ENCODE measurements around the gene CBFA2T3. TPM values are rescaled to one million over a fixed set of nuclear protein-coding genes. Genes with fewer than 3 reads are reported as not detected.

The CBFA2T3 gene
- total RNA-seq, 4 donors from 2014 or later, result 3.5 to 35.5 (median 6.8) TPM

DNA sequence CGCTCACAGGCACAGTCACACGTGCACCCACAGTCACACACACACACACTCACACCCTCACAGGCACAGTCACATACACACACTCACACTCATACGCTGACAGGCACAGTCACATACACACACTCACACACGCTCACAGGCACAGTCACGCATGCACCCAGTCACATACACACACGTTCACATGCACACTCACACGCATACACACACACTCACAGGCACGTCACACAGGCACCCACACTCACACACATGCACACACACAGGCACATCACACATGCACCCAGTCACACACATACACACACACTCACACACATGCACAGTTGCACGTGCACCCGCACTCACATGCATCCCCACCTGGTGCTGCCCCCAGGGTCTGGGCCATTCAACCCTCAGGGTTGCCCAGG, 46.1 kb upstream of the CBFA2T3 start:
- Histone ChIP-seq H3K4me1 (no peaks in the 10 kb centered on the region), H3K27me3 (no peaks in the 10 kb centered on the region), H3K9me3 (peaks cover 0 to 5% (median 0%) of the 10 kb centered on the region in 4 donors), H3K4me3 (no peak overlapping the region), H3K36me3 (no peaks in the 10 kb centered on the region), H3K27ac (no peak overlapping the region)
- TF ChIP-seq POLR2A (IDR thresholded peaks at IDR 0.05), result no peak
- DNase-seq, result no peak

DNA sequence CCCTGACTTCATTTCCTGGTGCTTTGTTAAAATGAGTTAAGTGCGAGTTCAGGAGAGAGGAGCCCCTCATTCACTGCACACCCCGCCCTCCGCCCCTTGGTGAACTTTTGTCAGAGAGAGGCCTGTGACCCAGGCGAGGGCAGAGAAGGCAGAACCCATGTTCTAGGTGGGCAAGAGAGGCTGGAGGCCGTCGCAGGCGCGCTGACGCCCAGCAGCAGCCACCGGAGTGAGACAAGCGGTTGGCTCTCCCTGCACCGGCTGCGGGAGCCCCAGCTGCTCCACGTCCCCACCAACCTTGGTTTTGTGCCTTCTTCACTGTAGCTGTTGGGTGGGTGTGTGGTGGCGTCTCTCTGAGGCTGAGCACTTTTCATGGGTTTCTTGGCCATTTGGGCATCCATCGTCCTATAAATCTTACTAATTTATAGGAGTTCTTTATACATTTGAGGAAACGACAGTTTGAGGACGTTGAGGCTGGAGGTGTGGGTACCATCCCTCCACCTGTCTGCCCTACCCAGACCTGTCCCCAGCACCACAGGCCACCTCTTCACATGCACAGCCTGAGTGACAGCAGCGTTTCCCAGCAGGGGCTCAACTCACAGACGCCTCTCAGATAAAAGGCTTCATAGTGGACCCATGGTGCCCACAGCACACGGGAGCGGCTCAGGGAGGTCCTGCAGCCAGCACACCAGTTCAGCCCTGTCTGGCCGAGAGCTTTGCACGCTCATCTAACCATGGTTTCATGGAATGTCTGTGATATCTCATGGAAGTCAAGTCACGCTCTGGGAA, 45.2 kb upstream of the CBFA2T3 start:
- no peaks in the 10 kb centered on the region for H3K36me3 ChIP-seq
- H3K4me3 ChIP-seq, result no peak overlapping the region
- no peaks in the 10 kb centered on the region for H3K4me1 ChIP-seq
- no peak for DNase-seq
- no peaks in the 10 kb centered on the region for H3K27me3 ChIP-seq
- H3K27ac ChIP-seq, result no peak overlapping the region
- TF ChIP-seq POLR2A (IDR thresholded peaks at IDR 0.05), result no peak
- TF ChIP-seq, protein P1, sequence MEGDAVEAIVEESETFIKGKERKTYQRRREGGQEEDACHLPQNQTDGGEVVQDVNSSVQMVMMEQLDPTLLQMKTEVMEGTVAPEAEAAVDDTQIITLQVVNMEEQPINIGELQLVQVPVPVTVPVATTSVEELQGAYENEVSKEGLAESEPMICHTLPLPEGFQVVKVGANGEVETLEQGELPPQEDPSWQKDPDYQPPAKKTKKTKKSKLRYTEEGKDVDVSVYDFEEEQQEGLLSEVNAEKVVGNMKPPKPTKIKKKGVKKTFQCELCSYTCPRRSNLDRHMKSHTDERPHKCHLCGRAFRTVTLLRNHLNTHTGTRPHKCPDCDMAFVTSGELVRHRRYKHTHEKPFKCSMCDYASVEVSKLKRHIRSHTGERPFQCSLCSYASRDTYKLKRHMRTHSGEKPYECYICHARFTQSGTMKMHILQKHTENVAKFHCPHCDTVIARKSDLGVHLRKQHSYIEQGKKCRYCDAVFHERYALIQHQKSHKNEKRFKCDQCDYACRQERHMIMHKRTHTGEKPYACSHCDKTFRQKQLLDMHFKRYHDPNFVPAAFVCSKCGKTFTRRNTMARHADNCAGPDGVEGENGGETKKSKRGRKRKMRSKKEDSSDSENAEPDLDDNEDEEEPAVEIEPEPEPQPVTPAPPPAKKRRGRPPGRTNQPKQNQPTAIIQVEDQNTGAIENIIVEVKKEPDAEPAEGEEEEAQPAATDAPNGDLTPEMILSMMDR (IDR thresholded peaks at IDR 0.05), result no peak
- H3K9me3 ChIP-seq, result peaks cover 0 to 5% (median 0%) of the 10 kb centered on the region in 4 donors

DNA sequence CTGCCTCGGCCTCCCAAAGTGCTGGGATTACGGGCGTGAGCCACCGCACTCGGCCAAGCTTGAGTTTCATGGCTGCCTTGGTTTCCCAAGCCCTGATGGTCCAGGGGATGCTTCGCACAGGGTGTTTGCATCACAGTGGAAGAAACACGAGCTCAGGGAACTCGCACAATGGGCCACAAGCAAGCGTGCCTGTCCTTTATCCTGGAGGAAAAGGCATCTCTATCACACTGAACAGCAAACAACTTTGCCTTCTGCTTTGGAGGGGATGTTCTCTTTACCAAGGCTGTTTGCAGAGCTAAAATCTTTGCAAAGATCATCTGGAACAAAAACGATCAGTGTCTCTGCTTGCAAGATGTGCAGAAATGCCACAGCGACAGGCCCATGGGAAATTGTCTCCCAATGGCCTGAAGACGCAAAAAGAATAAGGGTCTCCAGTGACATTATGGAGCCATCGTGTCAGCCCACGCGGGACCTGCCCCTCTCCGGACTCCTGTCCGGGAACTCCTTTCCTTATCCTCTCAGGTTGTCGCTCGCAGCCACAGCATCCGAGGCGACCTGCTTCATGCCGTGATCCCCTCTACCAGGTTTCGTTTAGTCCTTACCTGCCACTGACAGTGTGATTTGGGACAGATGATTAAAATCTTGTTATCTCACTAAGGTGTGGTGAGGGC, 44.1 kb upstream of the CBFA2T3 start:
- TF ChIP-seq, protein P1 (IDR thresholded peaks at IDR 0.05), result no peak
- TF ChIP-seq POLR2A (IDR thresholded peaks at IDR 0.05), result no peak
- DNase-seq, result no peak
- Histone ChIP-seq H3K4me3 (no peak overlapping the region), H3K27me3 (no peaks in the 10 kb centered on the region), H3K9me3 (peaks cover 0 to 5% (median 0%) of the 10 kb centered on the region in 4 donors), H3K4me1 (no peaks in the 10 kb centered on the region), H3K36me3 (no peaks in the 10 kb centered on the region), H3K27ac (no peak overlapping the region)

DNA sequence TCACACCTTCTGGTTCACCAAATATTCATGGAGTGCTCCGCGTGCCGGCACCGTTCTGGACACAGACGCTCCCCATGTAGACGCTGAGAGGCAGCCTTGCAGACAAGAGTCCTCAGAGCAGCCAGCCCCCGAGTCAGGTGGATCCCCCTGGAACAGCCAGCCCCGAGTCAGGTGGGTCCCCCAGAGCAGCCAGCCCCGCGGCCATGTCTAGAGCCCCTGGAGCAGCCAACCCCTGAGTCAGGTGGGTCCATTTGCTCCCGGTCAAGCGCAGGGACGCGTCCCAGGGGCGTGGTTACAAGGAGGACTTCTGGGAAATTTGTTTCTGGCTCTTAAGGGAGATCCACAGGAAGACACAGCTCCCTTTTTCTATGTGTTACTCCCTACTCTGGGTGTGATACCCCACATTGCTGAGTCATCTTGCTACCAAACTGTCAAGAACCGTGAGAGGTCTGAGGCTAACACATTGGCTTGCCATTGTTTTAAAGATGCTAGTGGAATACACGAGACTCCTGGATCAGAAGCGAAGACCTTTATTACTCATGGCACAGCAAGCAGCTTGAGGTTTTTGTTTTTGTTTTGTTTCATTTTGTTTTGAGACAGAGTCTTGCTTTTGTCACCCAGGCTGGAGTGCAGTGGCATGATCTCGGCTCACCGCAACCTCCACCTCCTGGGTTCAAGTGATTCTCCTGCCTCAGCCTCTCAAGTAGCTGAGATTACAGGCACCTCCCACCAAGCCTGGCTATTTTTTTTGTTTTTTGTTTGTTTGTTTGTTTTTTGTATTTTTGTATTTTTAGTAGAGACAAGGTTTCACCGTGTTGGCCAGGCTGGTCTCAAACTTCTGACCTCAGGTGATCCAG, 43.3 kb upstream of the CBFA2T3 start:
- Histone ChIP-seq H3K27me3 (no peaks in the 10 kb centered on the region), H3K4me1 (no peaks in the 10 kb centered on the region)
- no peak for DNase-seq

DNA sequence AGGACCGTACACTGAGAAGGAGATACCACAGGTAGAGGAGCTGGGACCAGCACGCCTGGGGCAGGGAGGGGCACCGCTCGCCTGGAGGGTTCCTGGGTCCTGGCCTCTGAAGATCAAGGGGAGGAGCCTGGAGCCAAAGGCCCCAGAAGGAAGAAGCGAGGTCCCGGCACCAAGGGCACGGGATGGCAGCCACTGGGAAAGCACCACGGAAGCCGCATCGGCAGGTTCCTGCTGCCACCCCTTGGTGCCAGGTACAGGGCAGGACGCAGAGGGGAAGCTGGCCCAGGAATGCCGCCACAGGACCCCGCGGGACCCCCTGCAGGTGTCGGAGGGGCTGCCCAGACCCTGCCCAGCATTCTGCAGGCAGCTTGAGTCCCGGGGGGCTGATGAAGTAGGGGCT, 42.5 kb upstream of the CBFA2T3 start:
- DNase-seq, result no peak
- H3K4me3 ChIP-seq, result no peak overlapping the region
- TF ChIP-seq POLR2A (IDR thresholded peaks at IDR 0.05), result no peak
- TF ChIP-seq, protein P1 (IDR thresholded peaks at IDR 0.05), result no peak
- no peaks in the 10 kb centered on the region for H3K9me3 ChIP-seq
- no peaks in the 10 kb centered on the region for H3K36me3 ChIP-seq
- H3K27me3 ChIP-seq, result no peaks in the 10 kb centered on the region
- H3K4me1 ChIP-seq, result no peaks in the 10 kb centered on the region
- no peak overlapping the region for H3K27ac ChIP-seq

More for the DNA sequence above, 43.3 kb upstream of the CBFA2T3 start:
- Histone ChIP-seq H3K36me3 (no peaks in the 10 kb centered on the region), H3K27ac (no peak overlapping the region), H3K4me3 (no peak overlapping the region), H3K9me3 (no peaks in the 10 kb centered on the region)
- TF ChIP-seq POLR2A (IDR thresholded peaks at IDR 0.05), result no peak
- TF ChIP-seq, protein P1 (IDR thresholded peaks at IDR 0.05), result no peak
